Activated T-helper 1 cell treated with Interleukin-2 at 50 U/mL for 16 hours (primary cell): Measurements from ENCODE around the gene DGKI.

Experiments used
- DNase-seq: peaks from one replicate; pipeline ENCODE4 v3.0.0-alpha.2; 2020; ENCODE audit warnings: low read depth

Gene DGKI

DNA sequence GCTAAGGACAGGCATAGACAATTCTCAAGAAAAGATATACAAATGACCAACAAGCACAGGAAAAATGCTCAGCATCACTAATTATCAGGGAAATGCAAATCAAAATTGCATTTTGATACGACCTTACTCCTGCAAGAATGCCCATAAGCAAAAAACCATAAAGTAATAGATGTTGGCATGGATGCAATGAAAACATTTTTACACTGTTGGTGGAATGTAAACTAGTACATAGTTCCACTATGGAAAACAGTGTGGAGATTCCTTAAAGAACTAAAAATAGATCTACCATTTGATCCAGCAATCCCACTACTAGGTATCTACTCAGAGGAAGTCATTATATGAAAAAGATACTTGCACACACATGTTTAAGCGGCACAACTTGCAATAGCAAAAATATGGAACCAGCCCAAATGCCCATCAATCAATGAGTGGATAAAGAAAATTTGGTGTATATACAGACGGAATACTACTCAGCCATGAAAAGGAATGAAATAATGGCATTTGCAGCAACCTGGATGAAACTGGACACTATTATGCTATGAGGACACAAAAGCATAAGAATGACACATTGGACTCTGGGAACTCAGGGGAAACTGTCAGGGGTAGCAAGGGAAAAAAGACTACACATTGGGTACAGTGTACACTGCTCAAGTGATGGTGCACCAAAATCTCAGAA, 59.3 kb downstream of the DGKI start:
- no peak for DNase-seq

DNA sequence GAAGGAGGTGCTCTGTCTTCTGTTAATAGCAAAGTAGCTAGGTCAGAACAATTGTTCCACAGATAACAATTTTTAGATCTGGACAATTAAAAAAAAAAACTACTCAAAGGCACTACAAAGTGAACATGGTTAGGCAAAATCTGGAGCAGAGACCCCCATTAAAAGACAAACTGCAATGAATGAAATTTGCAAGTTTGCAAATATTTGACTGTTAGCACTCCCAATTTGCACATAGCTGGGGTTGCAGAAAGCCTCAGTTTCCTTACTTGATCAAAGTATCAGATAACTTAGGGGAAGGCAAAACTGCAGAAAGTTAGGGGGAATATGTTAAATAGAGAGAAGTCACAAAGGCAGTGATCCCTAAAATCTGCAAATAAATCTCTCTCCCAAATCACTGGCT, 68.3 kb downstream of the DGKI start:
- DNase-seq: no peak

DNA sequence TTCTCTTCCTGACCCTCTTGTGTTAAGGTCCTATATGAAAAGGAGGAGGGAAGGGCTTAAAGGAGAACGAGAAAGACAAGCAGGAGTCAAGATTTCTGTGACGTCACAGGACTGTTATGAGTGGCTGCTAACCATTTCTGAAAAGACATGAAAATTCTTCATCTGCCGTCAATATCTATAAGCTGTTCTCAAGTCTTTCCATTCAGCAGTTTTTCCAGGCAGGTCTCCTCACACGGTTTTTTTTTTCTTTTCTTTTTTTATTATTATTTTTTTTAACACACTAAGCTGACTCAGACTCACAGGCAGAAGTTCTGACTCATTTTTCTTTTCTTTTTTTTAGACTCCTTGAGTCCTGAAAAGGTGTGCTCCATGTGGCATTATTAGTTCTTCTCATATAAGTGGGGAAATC, 72.0 kb downstream of the DGKI start:
- DNase-seq: no peak

DNA sequence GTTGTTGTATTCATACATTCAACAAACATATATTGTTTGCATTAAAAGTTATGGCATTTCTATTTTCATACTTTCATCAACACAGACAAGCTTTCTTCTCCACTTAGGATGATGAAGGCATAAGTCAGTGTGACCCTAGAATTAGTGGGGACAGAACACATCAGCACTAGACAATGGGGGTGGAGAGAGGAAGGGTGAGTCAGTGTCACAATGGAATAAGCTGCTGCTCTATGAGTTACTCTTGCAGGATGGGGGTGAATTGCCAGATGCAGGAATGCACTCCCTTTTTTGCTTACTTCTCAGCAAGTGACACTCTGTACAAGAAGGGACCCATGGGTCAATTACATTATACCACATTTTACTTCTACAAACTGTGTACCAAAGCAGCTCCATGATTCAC, 74.0 kb downstream of the DGKI start:
- no peak for DNase-seq

DNA sequence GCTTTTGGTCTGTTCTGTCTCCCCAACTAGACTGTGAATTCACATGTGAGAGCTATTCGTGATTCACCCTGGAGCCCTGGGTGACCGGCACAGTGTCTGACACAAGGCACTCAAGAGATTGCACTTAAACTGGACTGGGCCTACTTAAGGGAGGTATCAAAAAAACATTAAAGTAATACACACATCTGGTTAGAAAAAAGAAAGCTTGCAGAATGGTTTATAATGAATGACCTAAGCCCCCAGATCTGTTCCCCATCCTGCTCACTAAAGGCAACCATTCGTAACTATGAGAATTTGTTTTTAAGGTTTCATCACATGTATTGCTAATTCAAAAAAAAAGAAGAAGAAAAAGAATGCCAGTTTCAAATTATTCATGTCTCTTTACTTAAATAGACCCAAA, 74.5 kb downstream of the DGKI start:
- no peak for DNase-seq

DNA sequence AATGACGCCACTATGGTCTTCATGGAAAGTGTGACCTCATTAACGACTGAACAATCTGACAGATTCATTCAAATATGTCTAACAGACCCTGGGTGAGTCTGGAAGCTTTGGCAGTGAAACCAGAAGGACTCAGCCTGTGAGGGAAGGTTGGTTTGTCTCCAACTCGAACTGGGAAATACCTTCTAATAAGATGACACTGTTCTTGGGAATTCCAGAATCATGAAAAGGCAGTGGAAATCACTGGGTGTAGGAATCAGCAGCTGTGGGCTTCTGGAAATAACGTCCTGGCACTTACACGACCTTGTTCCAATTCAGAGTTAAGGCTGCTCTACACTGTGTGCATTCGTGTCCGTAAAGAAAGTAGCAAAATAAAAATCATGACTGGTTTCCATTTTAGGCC, 75.1 kb downstream of the DGKI start:
- DNase-seq: no peak

DNA sequence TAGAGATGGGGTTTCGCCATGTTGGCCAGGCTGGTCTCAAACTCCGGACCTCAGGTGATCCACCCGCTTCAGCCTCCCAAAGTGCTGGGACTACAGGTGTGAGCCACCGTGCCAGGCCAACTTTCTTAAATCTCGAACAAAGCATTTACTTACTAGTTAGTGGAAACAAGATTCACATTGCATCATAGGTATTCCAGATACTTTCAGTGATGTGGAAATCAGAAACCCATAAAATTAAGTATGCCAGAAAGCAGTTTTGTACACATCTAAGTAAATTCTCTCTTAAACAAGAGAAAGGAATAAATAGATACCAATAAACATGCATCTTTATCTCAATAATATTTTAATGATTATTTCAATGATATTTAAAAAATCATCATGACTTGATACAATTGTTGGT, 75.5 kb downstream of the DGKI start:
- no peak for DNase-seq

DNA sequence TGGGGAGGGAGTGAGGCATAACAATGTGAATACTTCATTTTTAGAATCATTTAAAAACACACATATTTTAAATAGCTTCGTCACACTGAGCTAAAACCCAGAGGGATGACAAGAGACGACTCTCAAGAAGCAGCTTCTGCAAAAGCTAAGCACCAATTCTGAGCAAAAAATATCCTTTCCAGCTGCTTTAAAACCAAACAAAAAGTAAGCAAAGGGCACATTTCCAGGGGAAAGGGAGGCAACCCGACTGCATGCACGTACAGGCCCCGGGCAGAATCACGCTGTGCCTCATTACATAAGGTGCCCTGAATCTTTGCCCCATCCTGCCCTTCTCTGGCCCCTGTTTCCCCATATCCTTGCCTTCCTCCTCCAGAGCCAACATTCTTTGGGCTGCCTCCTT, 78.4 kb downstream of the DGKI start:
- DNase-seq: no peak

DNA sequence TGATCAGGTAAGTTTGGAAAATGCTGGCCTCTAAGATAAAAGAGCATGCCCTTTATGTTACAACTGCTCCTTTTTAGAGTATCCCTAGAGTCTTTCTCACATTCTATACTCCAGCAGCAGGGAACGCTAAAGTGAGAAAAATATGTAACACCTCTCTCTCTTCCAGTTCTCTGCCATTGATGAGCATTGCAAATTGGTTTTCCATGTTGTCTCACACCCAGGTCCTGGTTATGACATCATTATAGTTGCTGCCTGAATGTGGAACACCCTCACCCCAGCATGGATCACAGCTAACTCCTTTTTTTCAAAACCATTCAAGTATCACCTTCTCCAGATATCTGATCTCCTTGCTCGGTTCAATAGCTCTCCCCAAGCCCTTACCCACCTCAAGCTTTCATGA, 84.4 kb downstream of the DGKI start:
- no peak for DNase-seq

DNA sequence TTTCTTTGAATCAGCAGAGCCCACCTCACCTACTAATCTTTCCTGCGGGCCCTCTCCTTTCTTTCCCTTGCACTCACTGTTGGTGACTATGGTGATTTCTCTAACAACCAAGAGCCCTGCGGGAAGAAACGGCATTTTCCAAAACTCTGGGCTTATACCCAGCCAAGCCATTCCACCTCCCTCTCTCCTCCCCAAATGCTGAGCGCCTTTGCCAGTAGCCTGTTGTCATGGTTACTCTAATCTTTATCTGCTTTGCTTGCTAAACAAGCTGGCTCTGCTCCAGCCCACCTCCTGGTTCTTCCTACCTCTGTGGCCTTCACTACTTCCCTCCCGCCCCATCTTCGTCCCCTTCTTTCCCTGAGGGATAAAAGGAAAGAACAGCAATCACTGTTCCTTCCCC, 86.7 kb downstream of the DGKI start:
- no peak for DNase-seq

DNA sequence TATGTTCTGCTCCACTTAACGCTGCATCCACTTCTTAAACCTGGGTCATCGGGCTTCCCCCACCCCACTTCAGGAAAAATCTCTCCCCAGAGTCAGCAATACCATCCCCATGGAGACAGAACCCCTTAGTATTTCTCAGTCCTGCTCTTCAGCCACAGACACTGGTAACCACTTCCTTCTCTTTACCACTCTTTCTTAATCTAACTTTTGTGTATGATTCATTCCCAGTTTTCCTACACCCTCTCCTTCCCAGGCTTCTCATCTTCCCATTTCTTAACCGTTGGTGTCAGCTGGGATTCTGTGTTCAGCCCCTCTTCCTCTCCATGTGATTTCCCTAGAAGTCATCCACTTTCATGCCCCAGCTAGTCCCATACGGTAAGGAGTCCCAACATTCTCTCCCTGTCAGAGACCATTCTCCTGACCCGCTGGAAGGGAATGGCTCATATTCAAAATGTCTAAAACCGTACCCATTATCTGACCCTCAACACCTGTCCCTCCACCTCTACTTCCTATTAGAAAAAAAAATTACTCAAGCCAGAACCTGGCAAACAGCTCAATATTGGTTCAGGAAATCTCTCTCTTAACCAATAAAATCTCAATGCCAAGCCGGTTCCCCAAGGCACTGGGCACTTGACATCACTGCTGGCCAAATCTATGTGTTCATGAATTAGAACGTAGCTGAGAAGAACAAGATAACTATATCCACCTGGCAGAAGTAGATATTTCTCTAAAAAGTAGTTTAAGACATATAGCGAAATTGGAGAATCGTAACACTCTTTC, 89.4 kb downstream of the DGKI start:
- DNase-seq: no peak

DNA sequence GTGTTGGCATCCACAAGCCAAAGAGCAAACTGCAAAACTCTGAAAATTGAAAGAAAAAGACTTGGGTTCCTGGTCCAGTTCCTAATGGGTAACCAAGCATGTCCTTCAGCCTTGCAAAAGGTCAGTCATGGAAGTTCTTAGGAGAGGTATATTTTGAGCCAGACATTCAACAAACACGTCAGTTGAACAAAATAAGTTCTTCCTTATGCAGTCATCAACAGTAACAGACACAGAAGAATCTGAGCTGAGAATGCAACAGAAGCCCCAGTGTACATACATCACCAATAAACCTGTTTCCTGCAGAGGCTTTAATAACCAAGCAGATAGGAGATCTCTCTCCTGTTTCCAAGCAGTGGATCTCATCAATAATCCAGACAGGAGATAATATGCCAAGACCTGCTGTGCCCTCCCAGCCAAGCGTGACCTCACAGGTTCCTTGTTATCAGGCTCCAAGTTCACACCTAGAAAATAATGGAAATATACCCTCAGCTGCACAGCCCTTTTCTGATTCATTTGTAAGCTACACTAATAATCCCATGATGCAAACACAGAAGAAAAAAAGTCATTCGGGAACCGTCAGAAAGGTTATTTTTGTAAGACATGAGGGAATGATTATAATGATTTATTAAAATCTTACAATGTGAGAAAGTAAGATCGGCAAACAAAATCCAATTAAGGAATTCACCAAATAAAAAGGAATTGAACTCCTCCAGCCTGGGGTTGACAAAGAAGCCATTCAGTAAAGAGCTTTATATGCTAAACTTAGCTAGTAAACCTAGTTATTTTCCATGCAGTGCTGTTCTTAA, 90.7 kb downstream of the DGKI start:
- DNase-seq: no peak

DNA sequence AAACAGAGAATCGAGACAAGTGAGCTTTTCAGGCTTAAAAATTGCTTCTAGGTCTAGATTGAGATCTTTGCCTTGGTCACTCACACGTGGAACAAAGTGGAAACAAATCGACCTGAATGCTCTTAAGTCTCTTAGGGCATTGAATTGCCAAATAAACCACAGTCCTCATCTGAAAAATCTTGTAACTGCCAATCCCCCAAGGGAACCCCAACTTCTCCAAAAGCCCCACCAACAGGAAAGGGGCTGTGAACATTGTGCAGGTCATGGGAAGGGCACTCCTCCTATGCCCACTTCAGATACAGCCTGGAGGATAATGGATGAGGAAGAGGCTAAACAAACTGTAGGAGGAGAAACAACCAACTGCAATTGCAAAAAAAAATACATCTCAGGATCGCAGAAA, 91.3 kb downstream of the DGKI start:
- no peak for DNase-seq

DNA sequence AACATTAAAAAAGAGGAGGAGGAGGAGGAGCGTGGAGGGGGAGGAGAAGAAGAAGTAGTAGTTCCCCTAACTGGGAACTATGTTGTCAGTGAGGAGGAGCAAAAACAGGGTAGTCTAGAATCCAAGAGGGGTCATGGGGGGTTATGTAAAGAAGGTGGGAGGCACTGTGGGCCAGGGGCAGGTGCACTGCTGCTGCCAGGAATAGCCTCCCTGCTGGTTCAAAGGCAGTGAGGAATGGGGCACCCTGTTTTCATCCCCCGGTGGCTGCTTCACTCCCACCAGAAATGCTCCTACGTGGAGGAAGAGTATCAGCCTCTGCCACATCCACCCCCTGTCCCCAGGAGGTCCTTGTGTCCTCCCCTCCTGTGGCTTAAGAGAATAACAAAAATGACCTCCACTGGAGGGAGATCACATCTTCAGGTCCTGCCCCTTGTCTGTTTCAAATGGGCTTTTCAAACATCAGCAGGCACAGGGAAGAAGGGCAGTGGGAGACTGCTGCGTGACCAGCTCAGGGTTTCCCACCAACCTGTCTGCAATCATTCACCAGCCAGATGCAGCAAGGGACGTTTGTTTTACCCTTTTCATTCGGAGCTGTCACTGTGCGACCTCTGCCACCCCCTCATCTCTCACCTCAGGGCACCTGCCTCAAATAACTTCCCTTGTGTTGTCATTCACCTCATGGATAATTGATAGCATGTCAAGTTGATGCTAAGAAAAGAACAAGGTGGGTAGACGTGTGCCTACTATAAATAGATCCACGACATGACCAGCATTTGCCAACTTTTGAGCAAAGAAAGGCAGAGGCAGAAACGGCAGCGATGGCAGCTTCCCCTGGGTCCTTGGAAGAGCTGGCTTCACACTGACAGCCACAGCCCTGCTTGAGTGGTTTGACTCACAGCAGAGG, 92.6 kb downstream of the DGKI start:
- DNase-seq: no peak

DNA sequence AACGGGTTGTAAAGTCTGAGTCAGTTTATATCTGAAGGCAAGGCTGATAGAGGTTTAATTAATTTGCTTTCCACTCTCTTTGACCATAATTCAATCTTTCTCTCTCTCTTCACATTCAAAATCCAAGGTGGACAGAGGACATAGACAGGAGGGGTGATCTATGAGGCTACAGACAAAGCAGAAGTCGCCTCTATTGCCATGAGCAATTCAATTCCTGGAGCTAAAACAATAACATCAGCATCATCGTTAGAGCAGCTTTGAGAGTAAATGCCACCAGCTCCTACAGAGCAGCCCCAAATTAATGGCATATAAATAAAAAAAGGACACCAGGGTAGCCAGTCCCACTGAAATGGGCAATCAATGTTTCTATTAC, 93.2 kb downstream of the DGKI start:
- DNase-seq: no peak

DNA sequence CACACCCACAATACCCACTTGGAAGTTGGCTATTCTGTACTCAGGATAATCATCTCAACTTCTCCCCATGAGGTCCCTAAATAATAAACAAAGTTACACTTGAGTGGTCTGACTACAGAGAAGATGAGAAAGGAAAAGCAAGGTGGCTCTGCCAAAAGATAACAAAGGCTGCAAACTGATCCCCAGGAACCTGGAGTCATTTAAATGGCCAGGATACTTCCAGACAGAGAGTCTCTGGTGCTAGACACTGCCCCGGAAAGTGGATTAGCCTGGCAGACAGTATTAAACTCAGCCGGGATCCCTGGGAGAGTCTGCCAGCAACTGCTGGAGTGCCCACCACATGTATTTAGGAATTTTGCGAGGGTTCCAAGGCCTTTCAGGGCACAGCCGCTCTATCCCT, 93.7 kb downstream of the DGKI start:
- no peak for DNase-seq

DNA sequence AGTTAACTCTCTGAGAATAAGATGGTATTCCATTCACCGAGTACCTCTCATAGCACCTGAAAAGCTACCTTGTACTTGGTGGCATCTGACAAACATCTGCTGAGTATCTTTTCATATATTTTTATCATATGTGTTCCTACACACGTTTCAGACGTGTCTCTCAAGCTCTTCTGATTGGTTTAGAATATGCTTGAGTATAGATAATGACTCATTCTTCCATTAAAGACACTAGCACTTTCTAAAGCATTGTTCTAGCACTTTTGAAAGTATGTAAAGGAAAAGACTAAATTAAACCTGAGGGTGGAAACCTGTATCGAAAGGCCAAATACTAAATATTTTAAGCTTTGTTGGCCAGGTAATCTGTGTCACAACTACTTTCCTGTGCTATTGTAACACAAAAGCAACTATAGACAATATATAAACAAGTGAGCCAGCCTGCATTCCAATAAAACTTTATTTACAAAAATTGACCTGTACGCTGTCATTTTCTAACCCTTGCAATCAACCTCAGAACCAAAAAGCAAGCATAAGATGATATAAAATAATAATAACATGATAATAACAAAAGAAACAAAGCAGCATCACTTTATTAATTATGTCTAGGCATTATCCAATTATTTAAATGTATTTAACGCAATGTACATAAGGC, 95.3 kb downstream of the DGKI start:
- no peak for DNase-seq

DNA sequence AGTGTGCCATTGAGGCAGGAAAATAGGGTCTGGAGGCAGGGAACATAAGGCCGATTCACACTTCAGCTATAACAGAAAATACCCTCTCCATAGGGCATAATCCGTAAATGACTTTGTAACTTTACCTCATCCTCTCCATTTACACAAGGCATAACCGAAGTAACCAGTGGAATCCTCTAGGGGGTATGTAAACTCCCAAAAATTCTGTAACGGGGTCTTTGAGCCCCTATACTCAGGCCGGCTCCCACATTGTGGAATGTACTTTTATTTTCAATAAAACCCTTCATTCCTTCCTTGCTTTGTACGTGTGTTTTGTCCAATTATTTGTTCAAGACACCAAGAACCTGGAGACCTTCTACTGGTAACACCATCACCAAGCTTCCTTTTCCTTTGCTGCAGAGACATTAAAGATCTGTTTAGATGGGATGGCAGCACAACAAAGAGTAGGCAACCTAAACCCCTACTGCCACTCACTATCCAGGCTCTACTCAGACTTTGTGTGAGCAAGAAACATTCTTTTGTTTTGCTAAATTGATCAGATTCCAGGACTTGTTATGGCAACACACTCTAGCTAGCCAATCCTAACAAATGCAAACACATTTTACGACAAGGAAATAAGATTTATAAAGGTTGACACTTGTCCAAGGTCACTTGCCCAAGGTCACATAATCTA, 99.3 kb downstream of the DGKI start:
- DNase-seq: no peak

DNA sequence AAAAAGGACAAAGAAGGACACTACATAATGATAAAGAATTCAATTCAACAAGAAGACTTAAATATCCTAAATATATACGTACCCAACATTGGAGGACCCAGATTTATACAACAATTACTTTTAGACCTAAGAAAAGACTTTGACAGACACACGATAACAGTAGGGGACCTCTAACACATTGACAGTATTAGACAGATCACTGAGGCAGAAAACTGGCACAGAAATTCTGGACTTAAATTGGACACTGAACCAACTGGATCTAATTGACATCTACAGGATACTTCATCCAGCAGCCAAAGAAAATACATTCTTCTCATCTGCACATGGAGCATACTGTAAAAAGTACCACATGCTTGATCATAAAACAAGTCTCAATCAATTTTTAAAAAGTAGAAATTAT, 103.8 kb downstream of the DGKI start:
- no peak for DNase-seq

DNA sequence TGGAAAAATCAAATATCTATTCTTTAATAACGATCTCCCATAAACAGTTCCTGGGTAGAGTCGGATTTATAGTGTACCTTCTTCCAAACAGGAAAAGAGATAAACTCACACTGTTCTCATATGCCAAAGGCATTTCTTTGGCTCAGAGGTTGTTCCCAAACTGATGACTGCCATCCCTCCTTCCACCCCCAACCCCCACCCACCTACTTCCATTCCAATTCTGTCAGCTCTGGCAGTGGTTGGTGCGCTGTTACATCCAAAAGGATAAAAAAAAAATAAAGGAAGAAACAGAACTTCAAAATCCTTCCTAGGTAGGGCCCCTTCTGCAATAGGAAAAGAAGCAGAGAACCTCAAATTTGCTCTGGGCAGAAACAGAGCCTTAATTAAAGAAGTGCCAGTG, 104.7 kb downstream of the DGKI start:
- no peak for DNase-seq

DNA sequence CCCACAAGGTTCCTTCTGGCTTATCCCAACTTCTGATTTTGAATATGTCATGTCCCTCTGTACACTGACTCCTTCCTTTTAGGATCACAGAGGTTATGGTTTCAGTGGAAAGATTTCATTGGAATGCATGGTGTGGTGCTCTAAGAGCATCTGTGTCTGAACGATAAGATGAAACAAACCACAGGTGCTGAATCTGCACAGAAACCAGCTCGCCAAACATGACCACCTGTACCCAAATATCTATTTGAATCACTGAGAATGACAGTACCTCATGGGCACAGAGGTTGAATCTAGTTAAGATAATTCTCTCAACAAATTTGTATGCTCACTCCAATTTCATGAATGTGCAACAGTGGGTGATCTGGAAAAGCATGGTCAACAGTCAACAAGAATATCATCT, 105.3 kb downstream of the DGKI start:
- no peak for DNase-seq
